AG04450 (cell line): ENCODE data around the gene PPIB. TPM values are rescaled to one million over a fixed set of nuclear protein-coding genes. Genes with fewer than 3 reads are reported as not detected.
"Not testable (repeated sequence)": the region's sequence is repeated elsewhere in the genome, so short reads cannot be mapped to it uniquely, and the experiment has no call there.

ENCODE experiments used
- CTCF ChIA-PET: fragments of 300-600, 350-600 bp; formaldehyde crosslinking; extraction: SDS; loops from one replicate; lab custom pipeline; 2022; ENCODE audit warnings: antibody characterized with exemption, inconsistent platforms; lab: Charles Lee
- POLR2A ChIA-PET: fragments of 350-600 bp; formaldehyde crosslinking; extraction: SDS; loops from one replicate; lab custom pipeline; 2021; ENCODE audit warnings: antibody characterized with exemption, inconsistent platforms; lab: Yijun Ruan, JAX
- DNase-seq: peaks from one replicate; pipeline ENCODE4 v3.0.0-alpha.2; 2011; ENCODE audit warnings: low read depth, low spot score
- H3K27ac ChIP-seq: one replicate; pipeline ENCODE4 v1.5.1; 2012; ENCODE audit warnings: low read depth, low read length, control low read depth
- H3K27me3 ChIP-seq: one replicate; pipeline ENCODE4 v1.6.0; 2012; ENCODE audit warnings: low read length; ENCODE audit not compliant: control insufficient read depth, insufficient read depth
- H3K4me3 ChIP-seq: 2 replicates; pipeline ENCODE4 v1.5.1; 2011; ENCODE audit warnings: mild to moderate bottlenecking, low read depth, low read length, control low read depth
- H3K9me3 ChIP-seq: 2 replicates; pipeline ENCODE4 v1.5.1; 2012; ENCODE audit warnings: low read length; ENCODE audit not compliant: control insufficient read depth, insufficient read depth
- polyA plus RNA-seq: library from polyadenylated mRNA; depleted of rRNA; stranded (reverse); fragments of >200 nt; gene quantifications from 2 replicates; pipeline ENCODE4 v1.2.3, GENCODE V29; 2011
- TF ChIP-seq, protein P1 (sequence below): IDR thresholded peaks from 2 replicates; pipeline ENCODE4 v1.5.1; 2011; ENCODE audit warnings: low read depth, low read length, control low read depth, inconsistent platforms

Gene PPIB
- polyA plus RNA-seq, 1 experiment = 1,311 TPM

DNA sequence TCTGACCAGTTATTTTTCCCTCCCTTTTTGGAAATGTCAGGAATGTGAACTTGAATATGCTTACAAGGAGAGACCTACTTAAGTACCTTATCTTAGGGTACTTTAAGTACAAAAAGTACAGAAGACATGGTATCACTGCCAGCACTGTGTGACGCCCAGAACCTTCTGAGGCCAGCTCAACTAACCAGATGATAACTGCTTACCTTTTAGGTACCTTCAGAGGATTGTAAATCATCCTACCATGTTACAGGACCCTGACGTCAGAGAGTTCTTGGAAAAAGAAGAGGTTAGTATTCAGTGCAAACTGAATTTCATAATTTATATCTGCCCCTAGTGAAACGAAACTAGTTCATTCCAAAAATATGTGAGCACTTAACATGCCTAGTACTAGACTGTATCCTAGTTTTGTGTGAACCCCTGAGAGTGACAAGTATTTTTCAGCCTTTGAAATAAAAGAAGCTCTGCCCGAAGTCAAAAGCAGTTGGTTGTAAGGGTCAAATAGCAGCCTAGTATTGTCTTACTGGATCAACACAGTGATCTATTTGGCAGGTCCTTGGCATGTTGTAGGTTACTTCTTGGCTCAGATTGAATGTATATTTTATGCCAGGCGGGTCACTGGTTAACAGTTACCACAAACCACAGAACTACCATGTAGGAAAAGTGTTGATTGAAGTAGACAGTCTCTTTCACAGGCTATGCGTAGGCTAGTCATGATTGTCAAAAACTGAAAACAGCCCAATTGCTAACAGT is 35.1 kb downstream of the PPIB start:
- POLR2A ChIA-PET = no interaction called here
- Histone ChIP-seq H3K27ac (no peak overlapping the region), H3K4me3 (no peak overlapping the region), H3K27me3 (no peaks in the 10 kb centered on the region), H3K9me3 (no peaks in the 10 kb centered on the region)
- CTCF ChIA-PET = no interaction called here
- TF ChIP-seq, protein P1, sequence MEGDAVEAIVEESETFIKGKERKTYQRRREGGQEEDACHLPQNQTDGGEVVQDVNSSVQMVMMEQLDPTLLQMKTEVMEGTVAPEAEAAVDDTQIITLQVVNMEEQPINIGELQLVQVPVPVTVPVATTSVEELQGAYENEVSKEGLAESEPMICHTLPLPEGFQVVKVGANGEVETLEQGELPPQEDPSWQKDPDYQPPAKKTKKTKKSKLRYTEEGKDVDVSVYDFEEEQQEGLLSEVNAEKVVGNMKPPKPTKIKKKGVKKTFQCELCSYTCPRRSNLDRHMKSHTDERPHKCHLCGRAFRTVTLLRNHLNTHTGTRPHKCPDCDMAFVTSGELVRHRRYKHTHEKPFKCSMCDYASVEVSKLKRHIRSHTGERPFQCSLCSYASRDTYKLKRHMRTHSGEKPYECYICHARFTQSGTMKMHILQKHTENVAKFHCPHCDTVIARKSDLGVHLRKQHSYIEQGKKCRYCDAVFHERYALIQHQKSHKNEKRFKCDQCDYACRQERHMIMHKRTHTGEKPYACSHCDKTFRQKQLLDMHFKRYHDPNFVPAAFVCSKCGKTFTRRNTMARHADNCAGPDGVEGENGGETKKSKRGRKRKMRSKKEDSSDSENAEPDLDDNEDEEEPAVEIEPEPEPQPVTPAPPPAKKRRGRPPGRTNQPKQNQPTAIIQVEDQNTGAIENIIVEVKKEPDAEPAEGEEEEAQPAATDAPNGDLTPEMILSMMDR = no peak
- DNase-seq = no peak

DNA sequence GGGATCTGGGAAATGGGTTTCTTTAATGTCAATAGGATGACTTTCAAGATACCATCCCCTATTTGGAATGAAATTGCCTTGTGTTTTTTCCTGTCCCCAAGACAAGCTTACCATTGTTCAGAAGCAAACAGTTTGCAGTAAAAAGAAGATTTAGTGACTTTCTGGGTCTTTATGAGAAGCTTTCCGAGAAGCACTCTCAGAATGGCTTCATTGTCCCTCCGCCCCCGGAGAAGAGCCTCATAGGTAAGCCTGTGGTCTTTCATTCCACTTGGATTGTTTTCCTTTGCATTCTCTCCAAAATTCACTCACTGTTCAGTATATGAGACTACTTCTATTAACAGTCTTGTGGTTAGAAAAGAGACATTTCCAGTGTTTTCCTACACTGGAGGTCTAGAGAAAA is 36.8 kb downstream of the PPIB start:
- Histone ChIP-seq H3K9me3 (no peaks in the 10 kb centered on the region), H3K27ac (no peak overlapping the region), H3K27me3 (no peaks in the 10 kb centered on the region), H3K4me3 (no peak overlapping the region)
- no peak for DNase-seq
- TF ChIP-seq, protein P1 = no peak
- CTCF ChIA-PET = interaction anchor here (0.7 kb wide), 1 partner anchor 515 kb away, joined by 6 read pairs; no protein-coding TSS in a partner anchor
- POLR2A ChIA-PET = no interaction called here

DNA sequence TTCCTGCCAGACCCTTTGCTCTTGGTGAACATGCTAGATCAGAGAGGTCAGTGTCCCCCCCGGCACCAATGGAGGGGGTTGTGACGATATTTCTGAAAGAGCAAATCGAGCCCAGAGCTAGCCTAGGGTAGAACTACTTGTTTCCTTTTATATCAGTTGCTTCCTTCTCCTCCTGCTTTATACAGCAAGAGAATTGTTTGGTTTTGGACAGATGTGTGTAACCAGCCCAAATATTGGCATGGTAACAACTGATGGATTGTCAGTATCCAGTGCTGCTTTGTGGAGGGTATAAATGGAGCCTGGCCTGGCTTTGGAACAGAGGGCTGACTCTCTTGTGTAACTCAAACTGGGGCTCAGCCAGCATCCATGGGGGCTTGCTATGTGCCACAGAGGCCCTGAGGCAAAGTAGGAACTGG is 39.9 kb downstream of the PPIB start:
- POLR2A ChIA-PET = no interaction called here

DNA sequence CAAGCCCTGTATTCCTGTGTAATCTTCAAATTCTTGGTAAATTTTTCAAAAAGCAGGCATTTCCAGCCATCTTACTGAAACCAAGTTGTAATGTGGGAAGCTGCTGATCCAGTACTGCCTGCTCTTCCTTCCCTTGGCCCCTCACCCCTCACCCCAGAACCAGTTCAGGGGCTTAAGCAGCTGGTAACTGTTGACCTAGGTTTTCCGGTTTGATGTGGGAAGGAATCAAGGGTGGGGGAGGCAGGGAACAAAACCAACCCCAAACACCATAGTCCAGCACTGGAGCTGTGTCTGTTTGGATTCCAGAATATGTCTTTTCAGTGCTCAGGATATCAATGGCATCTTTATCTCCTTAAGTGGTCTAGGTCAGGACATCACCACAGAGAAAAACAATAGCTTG is 40.4 kb downstream of the PPIB start:
- Histone ChIP-seq H3K27ac (no peak overlapping the region), H3K9me3 (no peaks in the 10 kb centered on the region), H3K4me3 (no peak overlapping the region), H3K27me3 (no peaks in the 10 kb centered on the region)
- ChIA-PET CTCF (interaction anchor here (1.2 to 1.6 kb wide), 2 partner anchors 9 to 31 kb away, joined by 3 to 6 read pairs; no protein-coding TSS in a partner anchor), POLR2A (no interaction called here)
- DNase-seq = no peak
- TF ChIP-seq, protein P1 = no peak

More for the DNA sequence above, 39.9 kb downstream of the PPIB start:
- Histone ChIP-seq H3K9me3 (no peaks in the 10 kb centered on the region), H3K4me3 (no peak overlapping the region), H3K27me3 (no peaks in the 10 kb centered on the region), H3K27ac (no peak overlapping the region)
- TF ChIP-seq, protein P1 = no peak
- CTCF ChIA-PET = interaction anchor here (1.2 to 1.6 kb wide), 2 partner anchors 8 to 31 kb away, joined by 3 to 6 read pairs; no protein-coding TSS in a partner anchor
- DNase-seq = no peak

DNA sequence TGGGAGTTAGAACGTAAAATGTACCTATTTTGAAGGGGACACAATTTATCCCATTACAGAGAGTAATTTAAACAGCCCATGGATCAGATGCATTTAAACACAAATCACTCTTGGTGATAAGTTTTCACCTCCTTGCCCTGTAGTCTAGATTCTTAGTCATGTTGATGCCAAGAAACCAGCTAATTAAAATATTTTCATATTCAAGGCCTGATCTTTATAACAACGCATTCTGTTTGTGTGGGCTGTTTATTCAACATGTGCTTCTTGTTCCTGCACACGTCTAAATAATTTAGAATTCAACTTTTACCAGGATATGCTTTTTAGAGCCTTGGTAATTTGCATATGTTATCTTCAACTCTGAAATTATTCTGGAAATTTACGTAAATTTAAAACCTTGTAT is 41.2 kb downstream of the PPIB start:
- ChIA-PET CTCF (interaction anchor here (1.2 to 1.6 kb wide), 2 partner anchors 10 to 32 kb away, joined by 3 to 6 read pairs; no protein-coding TSS in a partner anchor), POLR2A (interaction anchor here (0.7 kb wide), 1 partner anchor 11 kb away, joined by 4 read pairs; no protein-coding TSS in a partner anchor)
- Histone ChIP-seq H3K27ac (no peak overlapping the region), H3K9me3 (no peaks in the 10 kb centered on the region), H3K27me3 (no peaks in the 10 kb centered on the region), H3K4me3 (no peak overlapping the region)
- no peak for DNase-seq
- TF ChIP-seq, protein P1 = no peak

DNA sequence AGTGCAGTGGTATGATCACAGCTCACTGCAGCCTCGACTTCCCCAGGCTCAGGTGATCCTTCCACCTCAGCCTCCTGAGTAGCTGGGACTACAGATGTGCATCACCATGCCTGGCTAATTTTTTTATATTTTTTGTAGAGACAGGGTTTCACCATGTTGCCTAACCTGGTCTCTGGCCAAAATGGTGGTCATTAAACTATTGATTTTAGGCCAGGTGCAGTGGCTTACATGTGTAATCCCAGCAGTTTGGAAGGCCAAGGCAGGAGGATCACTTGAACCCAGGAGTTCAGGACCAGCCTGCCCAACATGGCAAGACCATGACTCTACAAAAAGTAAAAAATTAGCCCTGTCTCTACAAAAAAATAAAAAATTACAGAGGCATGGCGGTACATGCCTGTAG is 42.5 kb downstream of the PPIB start:
- H3K4me3 ChIP-seq, POLR2A ChIA-PET, H3K9me3 ChIP-seq, H3K27ac ChIP-seq, H3K27me3 ChIP-seq, DNase-seq: not testable (repeated sequence)
- CTCF ChIA-PET = interaction anchor here (0.9 kb wide), 1 partner anchor 18 kb away, joined by 3 read pairs; no protein-coding TSS in a partner anchor
